ENCODE measurements around the gene BARHL2. TPM values are rescaled to one million over a fixed set of nuclear protein-coding genes. Genes with fewer than 3 reads are reported as not detected.

Gene BARHL2
- total RNA-seq, 1 donor, result not detected

- DNase-seq (ENCODE audit: low read depth), result no peak
- no peak for TF ChIP-seq CTCF (IDR thresholded peaks at IDR 0.05; ENCODE audit: insufficient read depth, low read length)
- H3K4me3 ChIP-seq (ENCODE audit: low read depth, low read length), result no peak overlapping the region
Measured at GRCh38 chr1:90704817-90705216, 12.3 kb downstream of the BARHL2 start.

GRCh38 chr1:90694846-90695245 is 22.3 kb downstream of the BARHL2 start:
- TF ChIP-seq CTCF (IDR thresholded peaks at IDR 0.05; ENCODE audit: insufficient read depth, low read length), result no peak
- no peak overlapping the region for H3K4me3 ChIP-seq (ENCODE audit: low read depth, low read length)
- no peak for DNase-seq (ENCODE audit: low read depth)

GRCh38 chr1:90687747-90688146 is 29.4 kb downstream of the BARHL2 start:
- no peak overlapping the region for H3K4me3 ChIP-seq (ENCODE audit: low read depth, low read length)
- no peak for DNase-seq (ENCODE audit: low read depth)
- no peak for TF ChIP-seq CTCF (IDR thresholded peaks at IDR 0.05; ENCODE audit: insufficient read depth, low read length)

- no peak for TF ChIP-seq CTCF (IDR thresholded peaks at IDR 0.05; ENCODE audit: insufficient read depth, low read length)
- H3K4me3 ChIP-seq (ENCODE audit: low read depth, low read length), result no peak overlapping the region
- no peak for DNase-seq (ENCODE audit: low read depth)
Measured at GRCh38 chr1:90675161-90675847, 41.8 kb downstream of the BARHL2 start.

DNA sequence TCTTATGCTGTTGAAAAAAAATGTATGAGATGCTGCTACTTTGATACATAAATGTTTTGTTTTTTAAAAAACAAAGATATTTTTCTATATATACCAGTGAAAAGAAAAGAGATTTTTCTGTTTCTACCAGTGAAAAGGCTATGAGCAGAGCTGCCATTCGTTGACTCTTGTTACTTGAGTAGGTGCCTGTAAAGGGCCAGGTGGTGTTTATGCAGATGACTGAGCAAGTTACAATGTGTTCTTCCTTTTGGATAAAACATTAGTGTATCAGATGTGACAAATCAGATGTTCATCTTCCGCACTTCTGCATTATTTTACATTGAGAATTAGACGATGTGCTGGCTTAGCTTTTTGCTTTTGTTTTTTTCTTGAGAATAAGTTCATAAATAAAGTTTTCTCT is 45.4 kb downstream of the BARHL2 start:
- H3K4me3 ChIP-seq (ENCODE audit: low read depth, low read length), result no peak overlapping the region
- no peak for DNase-seq (ENCODE audit: low read depth)
- no peak for TF ChIP-seq CTCF (IDR thresholded peaks at IDR 0.05; ENCODE audit: insufficient read depth, low read length)

DNA sequence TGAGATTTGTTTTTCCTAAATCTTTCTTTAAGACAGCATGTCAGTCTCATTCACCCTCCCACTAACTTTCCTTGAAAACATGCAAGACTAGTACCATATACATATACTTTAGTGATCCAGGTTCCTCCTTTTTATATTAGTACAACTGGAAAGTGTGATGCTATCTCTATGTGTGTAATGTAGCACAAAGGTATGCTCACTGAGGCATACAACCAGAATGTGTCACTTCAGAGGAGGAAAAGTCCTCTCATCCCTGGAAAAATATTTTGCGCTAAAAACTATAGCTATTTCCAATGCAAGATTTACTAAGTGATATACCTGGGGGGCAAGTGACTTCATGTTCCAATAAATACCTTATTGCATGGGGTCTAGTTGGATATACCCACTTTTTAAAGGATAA is 45.9 kb downstream of the BARHL2 start:
- no peak for DNase-seq (ENCODE audit: low read depth)
- H3K4me3 ChIP-seq (ENCODE audit: low read depth, low read length), result no peak overlapping the region
- TF ChIP-seq CTCF (IDR thresholded peaks at IDR 0.05; ENCODE audit: insufficient read depth, low read length), result no peak

All from fibroblast of the aortic adventitia (primary cell).